ENCODE results near the gene TENM4.

- TF ChIP-seq CREB5 (CRISPR knock-in tag; IDR thresholded peaks at IDR 0.05; ENCODE audit: low read depth), result no peak
- TF ChIP-seq ZFP3 (CRISPR knock-in tag; IDR thresholded peaks at IDR 0.05), result no peak
- no peak for TF ChIP-seq ZC3H10 (CRISPR knock-in tag; IDR thresholded peaks at IDR 0.05)
- TF ChIP-seq ZNF565 (CRISPR knock-in tag; conservative IDR thresholded peaks at IDR 0.05; ENCODE audit: low read depth), result no peak
- no peak for TF ChIP-seq CSDC2 (CRISPR knock-in tag; IDR thresholded peaks at IDR 0.05)
- no peak for TF ChIP-seq PATZ1 (CRISPR knock-in tag; IDR thresholded peaks at IDR 0.05; ENCODE audit: borderline replicate concordance)
- TF ChIP-seq RARB (CRISPR knock-in tag; IDR thresholded peaks at IDR 0.05), result no peak
- TF ChIP-seq ZNF70 (CRISPR knock-in tag; IDR thresholded peaks at IDR 0.05), result no peak
- TF ChIP-seq OSR1 (CRISPR knock-in tag; IDR thresholded peaks at IDR 0.05), result no peak
Measured at GRCh38 chr11:78784321-78785061, 656.3 kb downstream of the TENM4 start.
